CD14-positive monocyte (primary cell): ENCODE measurements around the gene HELB. TPM values are rescaled to one million over a fixed set of nuclear protein-coding genes. Genes with fewer than 3 reads are reported as not detected.

Experiments used
- DNase-seq, 3 donors: peaks; one replicate each; pipeline ENCODE4 v3.0.0-alpha.2; 2011 to 2022
- H2AFZ ChIP-seq: 2 replicates; pipeline ENCODE4 v1.6.0; 2012; ENCODE audit warnings: mild to moderate bottlenecking, low read depth, low read length, inconsistent platforms; ENCODE audit not compliant: insufficient read depth, poor library complexity, severe bottlenecking
- H3K27ac ChIP-seq, 2 donors: 1 replicate in 1 of 2; 2 replicates in 1 of 2; pipeline ENCODE4 v1.5.1; 2012 to 2013; ENCODE audit warnings: low read length in 2 of 2, control low read depth in 1 of 2, inconsistent platforms in 1 of 2, low read depth in 1 of 2, mild to moderate bottlenecking in 1 of 2
- H3K27me3 ChIP-seq, 2 donors: one replicate each; pipeline versions ENCODE4 v1.6.0 to v1.6.1; 2011 to 2013; ENCODE audit warnings: low read length in 2 of 2; ENCODE audit not compliant: control insufficient read depth in 2 of 2, insufficient read depth in 2 of 2
- H3K36me3 ChIP-seq, 2 donors: replicated peaks in 1 of 2; 1 replicate in 1 of 2; 2 replicates in 1 of 2; pipeline versions ENCODE4 v1.5.1 to v1.6.1; 2012 to 2013; ENCODE audit warnings: low read length in 2 of 2, control low read depth in 1 of 2, inconsistent platforms in 1 of 2, mild to moderate bottlenecking in 1 of 2; ENCODE audit not compliant: insufficient read depth in 2 of 2, control insufficient read depth in 1 of 2
- H3K4me1 ChIP-seq, 2 donors: 1 replicate in 1 of 2; 2 replicates in 1 of 2; pipeline versions ENCODE4 v1.5.1 to v1.6.1; 2012 to 2013; ENCODE audit warnings: low read length in 2 of 2, control low read depth in 1 of 2, inconsistent platforms in 1 of 2, mild to moderate bottlenecking in 1 of 2, moderate library complexity in 1 of 2; ENCODE audit not compliant: insufficient read depth in 2 of 2, control insufficient read depth in 1 of 2
- H3K4me2 ChIP-seq: replicated peaks from 2 replicates; pipeline ENCODE3; 2012; ENCODE audit warnings: low read length, moderate library complexity, mild to moderate bottlenecking; ENCODE audit not compliant: poor library complexity, severe bottlenecking; ENCODE audit errors: extremely low read depth
- H3K4me3 ChIP-seq, 3 experiments: fragments of 200-600 bp in 1 of 3; sonication (generic) in 1 of 3; replicated peaks in 1 of 3; 1 replicate in 2 of 3; 2 replicates in 1 of 3; pipeline ENCODE4 v1.5.1; 2011 to 2013; ENCODE audit warnings: low read length in 3 of 3, mild to moderate bottlenecking in 3 of 3, control low read depth in 2 of 3, low read depth in 2 of 3, inconsistent platforms in 1 of 3, moderate library complexity in 1 of 3
- H3K79me2 ChIP-seq: 2 replicates; pipeline ENCODE4 v1.6.0; 2012; ENCODE audit warnings: mild to moderate bottlenecking, control low read depth, inconsistent platforms, low read length, moderate library complexity; ENCODE audit not compliant: insufficient read depth
- H3K9ac ChIP-seq: 2 replicates; pipeline ENCODE4 v1.6.0; 2017; ENCODE audit warnings: low read length, mild to moderate bottlenecking; ENCODE audit not compliant: insufficient read depth, poor library complexity, severe bottlenecking
- H3K9me3 ChIP-seq, 2 donors: replicated peaks in 1 of 2; 1 replicate in 1 of 2; 2 replicates in 1 of 2; pipeline versions ENCODE4 v1.5.1 to v1.6.1; 2012 to 2013; ENCODE audit warnings: low read length in 2 of 2, control low read depth in 1 of 2; ENCODE audit not compliant: control insufficient read depth in 1 of 2, insufficient read depth in 1 of 2
- H4K20me1 ChIP-seq: 2 replicates; pipeline ENCODE4 v1.6.0; 2012; ENCODE audit warnings: mild to moderate bottlenecking, low read length, control low read depth, moderate library complexity; ENCODE audit not compliant: insufficient read depth
- H3K27ac Mint-ChIP-seq, 7 donors: one replicate each; pipeline ENCODE4 v1.8.0; 2020; ENCODE audit warnings: mild to moderate bottlenecking in 7 of 7, mixed read lengths in 7 of 7, moderate library complexity in 6 of 7, inconsistent platforms in 2 of 7
- H3K27me3 Mint-ChIP-seq, 3 donors: one replicate each; pipeline ENCODE4 v1.8.0; 2021 to 2022; ENCODE audit warnings: low read depth in 3 of 3, mild to moderate bottlenecking in 3 of 3, mixed read lengths in 3 of 3, moderate library complexity in 3 of 3, inconsistent platforms in 1 of 3
- H3K36me3 Mint-ChIP-seq, 2 donors: one replicate each; pipeline ENCODE4 v1.8.0; 2020; ENCODE audit warnings: mixed read lengths in 2 of 2, inconsistent platforms in 1 of 2, mild to moderate bottlenecking in 1 of 2
- H3K4me1 Mint-ChIP-seq: one replicate; pipeline ENCODE4 v1.8.0; 2020; ENCODE audit warnings: mild to moderate bottlenecking, mixed read lengths
- H3K4me3 Mint-ChIP-seq, 2 donors: one replicate each; pipeline ENCODE4 v1.8.0; 2020; ENCODE audit warnings: mild to moderate bottlenecking in 2 of 2, mixed read lengths in 2 of 2, moderate library complexity in 1 of 2
- H3K9me3 Mint-ChIP-seq, 7 donors: one replicate each; pipeline ENCODE4 v1.8.0; 2020 to 2022; ENCODE audit warnings: mixed read lengths in 7 of 7, mild to moderate bottlenecking in 6 of 7, moderate library complexity in 6 of 7, inconsistent platforms in 2 of 7
- CTCF ChIP-seq: fragments of 200-600 bp; IDR thresholded peaks from one replicate; pipeline ENCODE4 v1.8.0; 2022; ENCODE audit warnings: antibody characterized with exemption, mild to moderate bottlenecking
- WGBS: methylation state at CpG from one replicate; pipeline ENCODE4 v1.1.5; 2013; ENCODE audit warnings: missing lambda C conversion rate; ENCODE audit not compliant: insufficient coverage; 5-methylcytosine and 5-hydroxymethylcytosine counted together
- intact Hi-C, 2 donors: fragments of 100-400 bp; cut with micrococcal nuclease; formaldehyde crosslinking; loops; one replicate each; pipeline versions ENCODE4 v1.15.0 to v1.15.1; 2023
- polyA plus RNA-seq, 3 donors: library from polyadenylated mRNA; depleted of rRNA in 1 of 3; unstranded in 2 of 3; stranded (reverse) in 1 of 3; fragments of 300-500 nt in 2 of 3; fragments of >200 nt in 1 of 3; fragmentation: Illumina TruSeq in 2 of 3; gene quantifications; 1 replicate in 2 of 3; 2 replicates in 1 of 3; pipeline ENCODE4 v1.2.3, GENCODE V29; 2012 to 2021

HELB gene
- polyA plus RNA-seq, 3 donors, result 1.8 to 3.4 (median 3.0) TPM

- H3K27me3 ChIP-seq, result no peaks in the 10 kb centered on the region
- H3K36me3 Mint-ChIP-seq, result peaks cover 0 to 2% of the 10 kb centered on the region in 2 donors
- H3K4me1 ChIP-seq, result no peaks in the 10 kb centered on the region
- no peak overlapping the region for H3K4me3 Mint-ChIP-seq
- no peaks in the 10 kb centered on the region for H3K79me2 ChIP-seq
- no peaks in the 10 kb centered on the region for H4K20me1 ChIP-seq
- H3K27ac ChIP-seq, result no peak overlapping the region
- peaks cover 0 to 3% of the 10 kb centered on the region in 2 donors for H3K9me3 ChIP-seq
- intact Hi-C loops, result no loop called here
- H3K27ac Mint-ChIP-seq, result no peak overlapping the region
- no peak overlapping the region for H3K4me3 ChIP-seq
- 100% methylated on average over 1 of the region's 2 CpGs for WGBS
- no peak overlapping the region for H3K9ac ChIP-seq
- no peaks in the 10 kb centered on the region for H3K36me3 ChIP-seq
- H3K9me3 Mint-ChIP-seq, result peaks cover 5 to 16% (median 9%) of the 10 kb centered on the region in 7 donors
- no peak overlapping the region for H2AFZ ChIP-seq
- peaks cover 8% of the 10 kb centered on the region for H3K4me1 Mint-ChIP-seq
- peaks cover 0 to 1% (median 0%) of the 10 kb centered on the region in 3 donors for H3K27me3 Mint-ChIP-seq
- TF ChIP-seq CTCF, result no peak
- no peak overlapping the region for H3K4me2 ChIP-seq
- DNase-seq, result no peak
These were observed 11.5 kb upstream of the HELB start for GRCh38 chr12:66290716-66291200.

GRCh38 chr12:66296176-66296683 is 6.1 kb upstream of the HELB start:
- Mint-ChIP-seq H3K9me3 (peaks cover 5 to 13% (median 6%) of the 10 kb centered on the region in 7 donors), H3K4me3 (no peak overlapping the region), H3K27me3 (peaks cover 0 to 2% (median 2%) of the 10 kb centered on the region in 3 donors), H3K36me3 (no peaks in the 10 kb centered on the region), H3K4me1 (no peaks in the 10 kb centered on the region), H3K27ac (no peak overlapping the region)
- Histone ChIP-seq H3K27ac (no peak overlapping the region), H3K4me3 (no peak overlapping the region), H3K9ac (no peak overlapping the region), H3K9me3 (peaks cover 0 to 3% of the 10 kb centered on the region in 2 donors), H3K36me3 (no peaks in the 10 kb centered on the region), H2AFZ (no peak overlapping the region), H3K4me2 (no peak overlapping the region), H3K79me2 (no peaks in the 10 kb centered on the region), H3K27me3 (no peaks in the 10 kb centered on the region), H3K4me1 (no peaks in the 10 kb centered on the region), H4K20me1 (no peaks in the 10 kb centered on the region)
- WGBS, result no CpG with 5 or more reads among the region's 1 CpG
- no peak for DNase-seq
- no peak for TF ChIP-seq CTCF
- intact Hi-C loops, result no loop called here
